ENCODE measurements around the gene ZNHIT6. TPM values are rescaled to one million over a fixed set of nuclear protein-coding genes. Genes with fewer than 3 reads are reported as not detected.

Gene ZNHIT6
- total and polyA plus RNA-seq, 10 of the 15 experiments (the other 5 are each of a cell fraction or from before 2014, with no cell fraction given): 12.8 to 32.0 (median 18.8) TPM

DNA sequence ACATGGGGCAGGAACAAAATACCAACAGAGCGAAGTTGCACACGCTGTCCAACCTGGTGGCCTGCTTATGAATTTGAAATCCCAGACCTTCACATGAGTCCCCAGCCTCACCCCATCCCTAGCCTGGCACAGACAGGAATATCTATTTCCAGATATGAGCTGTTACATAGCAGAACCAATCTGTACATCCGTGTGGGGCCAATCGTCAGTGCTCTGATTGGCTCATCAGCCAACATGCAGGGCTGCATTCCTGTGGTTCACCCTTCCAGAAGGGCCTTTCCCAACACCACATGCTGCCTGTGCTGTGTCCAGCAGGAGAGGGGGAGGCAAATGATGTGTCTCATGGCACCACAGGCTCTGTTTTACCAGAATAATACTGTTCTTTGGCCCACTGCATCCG lies 96.4 kb downstream of the ZNHIT6 start:
- Histone ChIP-seq H3K4me3 (no peak overlapping the region), H3K9ac (ENCODE audit: control insufficient read depth, insufficient read depth, low read length) (no peak overlapping the region), H3K79me2 (ENCODE audit: control insufficient read depth, insufficient read depth, low read length) (no peaks in the 10 kb centered on the region), H2AFZ (ENCODE audit: control insufficient read depth, low read depth, low read length) (no peak overlapping the region), H3K9me3 (replicated peaks; ENCODE audit: control insufficient read depth, insufficient read depth, low read length) (no peaks in the 10 kb centered on the region), H3K4me2 (ENCODE audit: control insufficient read depth, insufficient read depth) (no peak overlapping the region), H3K4me1 (ENCODE audit: control insufficient read depth, insufficient read depth, low read length) (no peaks in the 10 kb centered on the region), H3K27ac (ENCODE audit: control insufficient read depth, insufficient read depth) (no peak overlapping the region), H3K36me3 (ENCODE audit: control insufficient read depth in 2 of 2, insufficient read depth in 2 of 2, low read length in 1 of 2) (no peaks in the 10 kb centered on the region), H4K20me1 (ENCODE audit: control insufficient read depth, insufficient read depth) (no peaks in the 10 kb centered on the region), H3K27me3 (replicated peaks in 1 of 2; ENCODE audit: control insufficient read depth in 2 of 2, insufficient read depth in 2 of 2, low read length in 1 of 2) (no peaks in the 10 kb centered on the region)
- 95% methylated on average over 5 of the region's 5 CpGs for WGBS (ENCODE audit: insufficient coverage, insufficient replicate concordance, low lambda C conversion rate, missing lambda C conversion rate)
- POLR2A ChIA-PET: no interaction called here
- in situ Hi-C loops (cut with MboI): no loop called here
- SMC1A ChIA-PET (ENCODE audit: uncharacterized antibody, unreplicated experiment): no interaction called here
- no peak for ATAC-seq
- intact Hi-C loops (cut with micrococcal nuclease; ENCODE audit: unreplicated experiment): loop anchor here (5.0 kb wide), 1 partner anchor 405 kb away; no protein-coding TSS in a partner anchor
- TF ChIP-seq HDGF (IDR thresholded peaks at IDR 0.05): no peak
- TF ChIP-seq MXI1 (IDR thresholded peaks at IDR 0.05; ENCODE audit: low read depth, low read length): no peak
- TF ChIP-seq ZNF622 (IDR thresholded peaks at IDR 0.05): no peak
- TF ChIP-seq POU2F2 (IDR thresholded peaks at IDR 0.05; ENCODE audit: borderline replicate concordance, low read depth, low read length): no peak
- TF ChIP-seq ZNF24 (IDR thresholded peaks at IDR 0.05): no peak
- TF ChIP-seq, protein P1, sequence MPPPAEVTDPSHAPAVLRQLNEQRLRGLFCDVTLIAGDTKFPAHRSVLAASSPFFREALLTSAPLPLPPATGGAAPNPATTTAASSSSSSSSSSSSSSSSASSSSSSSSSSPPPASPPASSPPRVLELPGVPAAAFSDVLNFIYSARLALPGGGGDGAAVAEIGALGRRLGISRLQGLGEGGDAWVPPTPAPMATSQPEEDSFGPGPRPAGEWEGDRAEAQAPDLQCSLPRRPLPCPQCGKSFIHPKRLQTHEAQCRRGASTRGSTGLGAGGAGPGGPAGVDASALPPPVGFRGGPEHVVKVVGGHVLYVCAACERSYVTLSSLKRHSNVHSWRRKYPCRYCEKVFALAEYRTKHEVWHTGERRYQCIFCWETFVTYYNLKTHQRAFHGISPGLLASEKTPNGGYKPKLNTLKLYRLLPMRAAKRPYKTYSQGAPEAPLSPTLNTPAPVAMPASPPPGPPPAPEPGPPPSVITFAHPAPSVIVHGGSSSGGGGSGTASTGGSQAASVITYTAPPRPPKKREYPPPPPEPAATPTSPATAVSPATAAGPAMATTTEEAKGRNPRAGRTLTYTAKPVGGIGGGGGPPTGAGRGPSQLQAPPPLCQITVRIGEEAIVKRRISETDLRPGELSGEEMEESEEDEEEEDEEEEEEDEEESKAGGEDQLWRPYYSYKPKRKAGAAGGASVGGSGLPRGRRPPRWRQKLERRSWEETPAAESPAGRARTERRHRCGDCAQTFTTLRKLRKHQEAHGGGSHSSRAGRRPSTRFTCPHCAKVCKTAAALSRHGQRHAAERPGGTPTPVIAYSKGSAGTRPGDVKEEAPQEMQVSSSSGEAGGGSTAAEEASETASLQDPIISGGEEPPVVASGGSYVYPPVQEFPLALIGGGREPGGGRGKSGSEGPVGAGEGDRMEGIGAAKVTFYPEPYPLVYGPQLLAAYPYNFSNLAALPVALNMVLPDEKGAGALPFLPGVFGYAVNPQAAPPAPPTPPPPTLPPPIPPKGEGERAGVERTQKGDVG (CRISPR knock-in tag; IDR thresholded peaks at IDR 0.05): no peak
- TF ChIP-seq STAT1 (conservative IDR thresholded peaks at IDR 0.05): no peak
- no TSS peak for BruUV-seq (replicated peaks)
- RAD21 ChIA-PET (ENCODE audit: unreplicated experiment): no interaction called here
- no peak for FAIRE-seq
- no peak for DNase-seq (ENCODE audit: low read depth, low spot score)
- CTCF ChIA-PET: interaction anchor here (1.9 kb wide), 1 partner anchor 407 kb away, joined by 10 read pairs; no protein-coding TSS in a partner anchor

Measured in GM12878 (cell line).